Tibial nerve (tissue), 4 donors: ENCODE results near the gene SLC35F3. TPM values are rescaled to one million over a fixed set of nuclear protein-coding genes. Genes with fewer than 3 reads are reported as not detected.

Experiments
- DNase-seq, 2 donors: peaks; one replicate each; pipeline ENCODE4 v3.0.0-alpha.2; 2019; ENCODE audit warnings: low spot score in 2 of 2
- H3K27ac ChIP-seq, 4 donors: fragments of 200-600 bp; sonication (generic) in 3 of 4; one replicate each; pipeline ENCODE4 v1.5.1; 2017 to 2019; ENCODE audit warnings: mild to moderate bottlenecking in 1 of 4
- H3K27me3 ChIP-seq, 2 donors: fragments of 200-600 bp; sonication (generic) in 1 of 2; one replicate each; pipeline versions ENCODE4 v1.5.1 to v1.6.0; 2017 to 2019
- H3K36me3 ChIP-seq, 3 donors: fragments of 200-600 bp; sonication (generic); one replicate each; pipeline ENCODE4 v1.5.1; 2018 to 2019
- H3K4me1 ChIP-seq, 4 donors: fragments of 200-600 bp; sonication (generic) in 3 of 4; one replicate each; pipeline ENCODE4 v1.5.1; 2017 to 2019
- H3K4me3 ChIP-seq, 4 donors: fragments of 200-600 bp; sonication (generic) in 3 of 4; one replicate each; pipeline ENCODE4 v1.5.1; 2017 to 2019; ENCODE audit warnings: mild to moderate bottlenecking in 1 of 4, moderate library complexity in 1 of 4
- H3K9me3 ChIP-seq, 4 donors: fragments of 200-600 bp; sonication (generic) in 3 of 4; one replicate each; pipeline ENCODE4 v1.5.1; 2017 to 2019
- EP300 ChIP-seq, 2 donors: sonication (generic); formaldehyde crosslinking; IDR thresholded peaks; one replicate each; pipeline ENCODE4 v1.6.1; 2017; ENCODE audit warnings: antibody characterized with exemption in 2 of 2, mild to moderate bottlenecking in 1 of 2
- POLR2A ChIP-seq, 2 donors: fragments of 450-650 bp; IDR thresholded peaks; one replicate each; pipeline ENCODE4 v1.6.1; 2017; ENCODE audit warnings: antibody characterized with exemption in 2 of 2, mild to moderate bottlenecking in 2 of 2, moderate library complexity in 2 of 2
- WGBS, 2 donors: methylation state at CpG; one replicate each; pipeline ENCODE4 v1.1.5; 2018; 5-methylcytosine and 5-hydroxymethylcytosine counted together
- total RNA-seq, 4 donors: library from RNA; depleted of rRNA; stranded (reverse); fragments of >200 nt; gene quantifications; one replicate each; pipeline ENCODE4 v1.1.0, GENCODE V29; 2016
- TF ChIP-seq, protein P1 (sequence below), 5 experiments: fragments of 200-600 bp in 3 of 5; fragments of 450-650 bp in 2 of 5; sonication (generic) in 3 of 5; IDR thresholded peaks; one replicate each; pipeline ENCODE4 v1.5.1; 2016 to 2019; ENCODE audit warnings: antibody characterized with exemption in 5 of 5, mild to moderate bottlenecking in 3 of 5, moderate library complexity in 2 of 5

Gene SLC35F3
- total RNA-seq, 4 donors from 2014 or later: 0.90 TPM; not detected in 3

DNA sequence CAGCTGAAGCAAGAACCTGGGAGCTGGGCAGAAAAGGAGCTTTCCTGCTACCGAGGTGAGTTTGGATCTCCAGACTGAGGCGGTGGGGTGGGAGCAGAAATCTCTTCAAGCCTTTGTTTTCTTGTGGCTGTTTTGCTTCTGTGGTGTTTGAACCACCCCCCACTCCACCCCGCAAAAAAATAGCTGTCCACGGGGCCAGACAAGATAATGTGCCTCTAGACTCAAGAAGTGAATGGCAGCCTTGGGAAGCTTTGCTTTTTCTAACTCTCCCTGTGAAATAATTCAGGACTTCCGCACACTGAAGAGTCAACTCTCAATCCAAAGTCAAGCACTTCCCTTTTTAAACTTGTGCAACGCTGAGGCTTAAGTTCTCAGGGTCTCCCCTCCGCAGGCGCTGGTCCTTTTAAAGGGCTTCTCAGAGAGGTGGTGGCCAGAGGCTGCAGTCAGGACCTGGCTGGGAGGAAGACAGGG, 309.2 kb downstream of the SLC35F3 start:
- H3K27ac ChIP-seq: no peak overlapping the region
- TF ChIP-seq, protein P1, sequence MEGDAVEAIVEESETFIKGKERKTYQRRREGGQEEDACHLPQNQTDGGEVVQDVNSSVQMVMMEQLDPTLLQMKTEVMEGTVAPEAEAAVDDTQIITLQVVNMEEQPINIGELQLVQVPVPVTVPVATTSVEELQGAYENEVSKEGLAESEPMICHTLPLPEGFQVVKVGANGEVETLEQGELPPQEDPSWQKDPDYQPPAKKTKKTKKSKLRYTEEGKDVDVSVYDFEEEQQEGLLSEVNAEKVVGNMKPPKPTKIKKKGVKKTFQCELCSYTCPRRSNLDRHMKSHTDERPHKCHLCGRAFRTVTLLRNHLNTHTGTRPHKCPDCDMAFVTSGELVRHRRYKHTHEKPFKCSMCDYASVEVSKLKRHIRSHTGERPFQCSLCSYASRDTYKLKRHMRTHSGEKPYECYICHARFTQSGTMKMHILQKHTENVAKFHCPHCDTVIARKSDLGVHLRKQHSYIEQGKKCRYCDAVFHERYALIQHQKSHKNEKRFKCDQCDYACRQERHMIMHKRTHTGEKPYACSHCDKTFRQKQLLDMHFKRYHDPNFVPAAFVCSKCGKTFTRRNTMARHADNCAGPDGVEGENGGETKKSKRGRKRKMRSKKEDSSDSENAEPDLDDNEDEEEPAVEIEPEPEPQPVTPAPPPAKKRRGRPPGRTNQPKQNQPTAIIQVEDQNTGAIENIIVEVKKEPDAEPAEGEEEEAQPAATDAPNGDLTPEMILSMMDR (IDR thresholded peaks at IDR 0.05): no peak
- no peak for TF ChIP-seq POLR2A (IDR thresholded peaks at IDR 0.05)
- no peak for TF ChIP-seq EP300 (IDR thresholded peaks at IDR 0.05)
- no peak for DNase-seq
- H3K9me3 ChIP-seq: no peaks in the 10 kb centered on the region
- 22 to 32% methylated on average over 8 of the region's 8 CpGs for whole genome bisulfite sequencing, 2 donors
- peaks cover 0 to 16% of the 10 kb centered on the region in 2 donors for H3K27me3 ChIP-seq
- peak overlapping the region; percentile 10 to 52 (median 40) for H3K4me3 ChIP-seq
- H3K36me3 ChIP-seq: no peaks in the 10 kb centered on the region
- peaks cover 0 to 21% (median 7%) of the 10 kb centered on the region in 4 donors for H3K4me1 ChIP-seq

DNA sequence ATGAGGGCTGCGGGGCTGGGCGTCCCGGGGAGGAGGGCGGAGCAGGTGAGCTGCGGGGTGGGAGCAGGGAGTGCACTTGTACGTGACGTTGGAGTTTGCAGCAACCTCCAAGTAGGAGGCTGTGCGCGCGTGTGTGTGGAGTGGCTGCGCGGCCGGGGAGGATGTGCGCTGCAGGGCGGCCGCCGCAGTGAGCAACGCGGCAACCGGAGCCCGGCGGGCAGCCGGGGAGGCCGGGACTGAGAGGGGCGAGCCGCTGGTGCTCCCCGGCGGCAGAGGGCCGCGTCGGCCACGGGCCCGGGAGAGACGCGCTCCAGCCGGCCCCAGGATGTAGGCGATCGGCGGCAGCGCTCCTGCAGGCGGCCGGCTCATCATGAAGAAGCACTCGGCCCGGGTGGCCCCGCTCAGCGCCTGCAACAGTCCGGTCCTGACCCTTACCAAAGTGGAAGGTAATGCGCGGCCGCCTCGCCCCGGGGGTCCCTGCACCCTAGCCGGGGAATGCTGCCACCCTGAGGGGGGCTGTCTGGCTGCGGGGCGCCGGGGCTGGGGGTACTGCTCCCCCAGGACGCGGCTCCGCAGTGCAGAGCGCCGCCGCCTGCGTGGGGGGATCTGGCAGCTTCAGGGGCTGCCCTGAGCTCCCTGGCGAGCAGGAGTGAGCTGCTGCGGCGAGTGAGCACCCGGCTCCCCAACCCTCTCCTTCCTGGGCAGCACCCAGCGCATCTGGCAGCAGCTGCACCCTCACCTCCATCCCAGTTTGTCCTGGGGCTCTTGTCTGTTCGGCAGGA, 309.8 kb downstream of the SLC35F3 start:
- H3K27ac ChIP-seq: no peak overlapping the region
- H3K36me3 ChIP-seq: no peaks in the 10 kb centered on the region
- peaks cover 0 to 16% of the 10 kb centered on the region in 2 donors for H3K27me3 ChIP-seq
- 1 to 2% methylated on average over 52 to 68 of the region's 69 CpGs for WGBS, 2 donors
- peak overlapping the region; percentile 10 to 52 (median 40) for H3K4me3 ChIP-seq
- no peaks in the 10 kb centered on the region for H3K9me3 ChIP-seq
- DNase-seq: no peak
- TF ChIP-seq POLR2A (IDR thresholded peaks at IDR 0.05) (no peak), EP300 (IDR thresholded peaks at IDR 0.05) (no peak)
- TF ChIP-seq, protein P1 (IDR thresholded peaks at IDR 0.05): no peak
- peaks cover 0 to 21% (median 7%) of the 10 kb centered on the region in 4 donors for H3K4me1 ChIP-seq

DNA sequence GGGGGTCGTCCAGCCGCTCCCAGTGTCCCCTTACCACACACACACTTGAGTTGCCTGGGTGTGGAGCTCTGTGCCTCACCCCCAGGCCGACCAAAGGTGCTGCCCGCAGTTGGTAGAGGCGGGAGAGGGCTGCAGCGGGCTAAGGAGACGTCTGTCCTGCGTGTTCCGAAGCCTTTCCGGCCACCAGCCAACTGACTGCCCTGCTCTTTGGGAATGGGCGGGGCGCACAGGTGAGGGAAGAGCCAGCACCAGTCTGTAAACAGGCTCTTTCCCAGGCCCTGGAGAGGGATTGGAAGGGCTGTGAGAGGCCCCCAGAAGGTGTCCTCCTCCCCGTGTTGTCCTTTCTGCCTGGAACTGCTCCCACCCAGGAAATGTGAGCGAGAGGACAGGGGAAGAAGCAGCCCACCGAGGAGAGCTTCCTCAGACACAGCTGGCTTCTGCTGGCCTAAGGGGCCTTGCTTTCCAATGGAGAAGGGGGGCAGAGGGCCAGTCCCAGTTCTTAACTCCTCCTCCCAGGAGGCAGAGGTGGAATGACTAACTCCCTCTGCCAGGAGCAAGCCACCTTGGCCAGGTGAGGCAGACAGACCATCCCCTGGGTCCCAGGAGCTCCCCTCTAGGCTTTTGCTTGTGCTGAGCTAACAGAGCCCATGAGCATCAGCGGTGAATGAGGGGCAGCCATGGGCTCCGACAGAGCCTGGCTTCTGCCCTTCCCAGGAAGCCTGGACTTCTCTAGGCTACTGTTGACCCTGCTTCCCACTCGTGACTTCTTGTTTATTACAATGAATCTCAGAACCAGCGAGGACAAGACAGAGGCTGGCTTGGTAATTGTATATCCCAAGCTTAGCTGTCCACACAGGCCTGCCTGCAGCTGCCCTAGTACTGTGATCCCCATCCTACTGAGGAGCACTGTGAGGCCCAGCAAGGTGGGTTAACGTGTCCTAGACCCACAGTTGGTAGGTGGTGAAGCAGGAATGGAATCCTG, 310.7 kb downstream of the SLC35F3 start:
- no peak for TF ChIP-seq POLR2A (IDR thresholded peaks at IDR 0.05)
- TF ChIP-seq, protein P1 (IDR thresholded peaks at IDR 0.05): no peak
- TF ChIP-seq EP300 (IDR thresholded peaks at IDR 0.05): no peak
- peaks cover 0 to 21% (median 7%) of the 10 kb centered on the region in 4 donors for H3K4me1 ChIP-seq
- peak overlapping the region in 2 of 4 donors; percentile 39 to 52 for H3K4me3 ChIP-seq
- peaks cover 0 to 16% of the 10 kb centered on the region in 2 donors for H3K27me3 ChIP-seq
- WGBS, 2 donors: 41 to 52% methylated on average over 10 to 17 of the region's 20 CpGs
- no peak overlapping the region for H3K27ac ChIP-seq
- no peaks in the 10 kb centered on the region for H3K9me3 ChIP-seq
- no peak for DNase-seq
- H3K36me3 ChIP-seq: no peaks in the 10 kb centered on the region

DNA sequence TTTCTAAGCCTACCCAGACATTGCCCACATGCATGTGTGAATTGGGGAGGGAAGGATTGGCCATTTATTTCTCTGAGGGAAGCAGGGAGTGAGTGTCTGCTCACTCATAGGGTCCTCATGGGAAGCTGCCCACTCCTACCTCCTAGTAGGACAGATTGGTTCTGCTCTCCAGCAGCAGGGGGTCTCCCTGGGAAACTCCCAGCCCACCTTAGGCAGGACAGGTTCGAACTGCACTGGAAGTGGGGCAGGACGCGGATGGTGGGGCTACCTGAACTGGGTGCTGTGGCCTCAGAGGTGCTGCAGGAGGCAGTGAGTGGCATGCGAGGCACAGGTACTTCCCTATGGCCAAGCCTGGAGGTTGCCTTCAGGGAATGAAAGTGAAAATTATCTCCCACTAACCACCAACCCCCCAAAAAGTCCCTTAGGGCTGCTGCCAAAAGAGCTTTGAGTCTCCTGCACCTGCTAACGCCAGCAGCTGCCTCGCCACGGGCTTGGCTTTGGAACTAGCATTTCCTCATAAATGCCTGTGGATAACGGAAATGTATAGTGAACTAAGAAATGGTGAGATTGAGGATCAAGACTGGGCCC, 311.7 kb downstream of the SLC35F3 start:
- Histone ChIP-seq H3K9me3 (no peaks in the 10 kb centered on the region), H3K27me3 (peaks cover 0 to 16% of the 10 kb centered on the region in 2 donors), H3K4me1 (peaks cover 0 to 21% (median 7%) of the 10 kb centered on the region in 4 donors), H3K4me3 (no peak overlapping the region), H3K36me3 (no peaks in the 10 kb centered on the region), H3K27ac (no peak overlapping the region)
- DNase-seq: no peak
- TF ChIP-seq EP300 (IDR thresholded peaks at IDR 0.05) (no peak), POLR2A (IDR thresholded peaks at IDR 0.05) (no peak)
- TF ChIP-seq, protein P1 (IDR thresholded peaks at IDR 0.05): no peak
- 81 to 94% methylated on average over 8 of the region's 8 CpGs for WGBS, 2 donors
